NB4 (cell line): ENCODE results near the gene RCN2.

Source experiments
- DNase-seq: peaks from one replicate; pipeline ENCODE4 v3.0.0; 2010; ENCODE audit warnings: low read depth
- H3K4me3 ChIP-seq: one replicate; pipeline ENCODE4 v1.5.1; 2011; ENCODE audit warnings: mild to moderate bottlenecking, low read depth, low read length, moderate library complexity
- MYC ChIP-seq: IDR thresholded peaks from 2 replicates; pipeline ENCODE4 v1.6.1; 2011; ENCODE audit warnings: low read depth, low read length
- POLR2A ChIP-seq: IDR thresholded peaks from 2 replicates; pipeline ENCODE4 v1.6.1; 2011; ENCODE audit warnings: mild to moderate bottlenecking; ENCODE audit not compliant: insufficient read length; ENCODE audit errors: extremely low read depth
- TF ChIP-seq, protein P1 (sequence below): IDR thresholded peaks from 2 replicates; pipeline ENCODE4 v1.6.1; 2011; ENCODE audit warnings: low read depth, low read length
- TF ChIP-seq, protein P2 (sequence below): IDR thresholded peaks from one replicate; pipeline ENCODE4 v1.5.1; 2012; ENCODE audit warnings: low read depth, low read length

The RCN2 gene

DNA sequence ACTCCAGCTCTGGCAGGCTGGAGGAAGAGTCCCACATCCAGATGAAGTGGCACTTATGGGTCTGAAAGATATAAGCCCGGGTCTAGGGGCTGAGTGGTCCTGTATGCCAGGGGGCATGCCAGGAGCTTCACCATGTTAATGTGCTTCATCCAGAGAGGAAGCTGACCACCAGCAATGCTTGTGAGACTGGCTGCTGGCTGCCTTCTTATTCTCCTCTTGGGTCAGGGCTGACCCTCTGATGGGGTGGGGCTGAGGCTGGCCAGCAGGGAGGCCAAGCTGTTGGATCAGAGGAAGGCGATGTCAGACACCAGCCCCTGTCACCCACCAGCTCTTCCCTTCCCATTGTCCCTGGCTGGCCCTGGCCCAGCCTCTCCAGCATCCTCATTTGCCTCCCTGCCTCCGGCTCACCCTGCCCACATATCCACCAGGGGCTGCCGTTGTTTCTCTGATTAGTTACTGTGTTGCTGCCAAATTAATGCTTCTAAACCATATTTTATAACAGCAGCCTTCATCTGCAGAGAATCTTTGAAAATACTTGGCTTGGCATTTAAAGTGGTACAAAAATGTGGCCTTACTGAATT lies 43.0 kb downstream of the RCN2 start:
- H3K4me3 ChIP-seq, result no peak overlapping the region
- DNase-seq, result peak; percentile 51
- TF ChIP-seq, protein P1, sequence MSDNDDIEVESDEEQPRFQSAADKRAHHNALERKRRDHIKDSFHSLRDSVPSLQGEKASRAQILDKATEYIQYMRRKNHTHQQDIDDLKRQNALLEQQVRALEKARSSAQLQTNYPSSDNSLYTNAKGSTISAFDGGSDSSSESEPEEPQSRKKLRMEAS, result no peak
- TF ChIP-seq, protein P2, sequence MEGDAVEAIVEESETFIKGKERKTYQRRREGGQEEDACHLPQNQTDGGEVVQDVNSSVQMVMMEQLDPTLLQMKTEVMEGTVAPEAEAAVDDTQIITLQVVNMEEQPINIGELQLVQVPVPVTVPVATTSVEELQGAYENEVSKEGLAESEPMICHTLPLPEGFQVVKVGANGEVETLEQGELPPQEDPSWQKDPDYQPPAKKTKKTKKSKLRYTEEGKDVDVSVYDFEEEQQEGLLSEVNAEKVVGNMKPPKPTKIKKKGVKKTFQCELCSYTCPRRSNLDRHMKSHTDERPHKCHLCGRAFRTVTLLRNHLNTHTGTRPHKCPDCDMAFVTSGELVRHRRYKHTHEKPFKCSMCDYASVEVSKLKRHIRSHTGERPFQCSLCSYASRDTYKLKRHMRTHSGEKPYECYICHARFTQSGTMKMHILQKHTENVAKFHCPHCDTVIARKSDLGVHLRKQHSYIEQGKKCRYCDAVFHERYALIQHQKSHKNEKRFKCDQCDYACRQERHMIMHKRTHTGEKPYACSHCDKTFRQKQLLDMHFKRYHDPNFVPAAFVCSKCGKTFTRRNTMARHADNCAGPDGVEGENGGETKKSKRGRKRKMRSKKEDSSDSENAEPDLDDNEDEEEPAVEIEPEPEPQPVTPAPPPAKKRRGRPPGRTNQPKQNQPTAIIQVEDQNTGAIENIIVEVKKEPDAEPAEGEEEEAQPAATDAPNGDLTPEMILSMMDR, result peak; percentile 53

DNA sequence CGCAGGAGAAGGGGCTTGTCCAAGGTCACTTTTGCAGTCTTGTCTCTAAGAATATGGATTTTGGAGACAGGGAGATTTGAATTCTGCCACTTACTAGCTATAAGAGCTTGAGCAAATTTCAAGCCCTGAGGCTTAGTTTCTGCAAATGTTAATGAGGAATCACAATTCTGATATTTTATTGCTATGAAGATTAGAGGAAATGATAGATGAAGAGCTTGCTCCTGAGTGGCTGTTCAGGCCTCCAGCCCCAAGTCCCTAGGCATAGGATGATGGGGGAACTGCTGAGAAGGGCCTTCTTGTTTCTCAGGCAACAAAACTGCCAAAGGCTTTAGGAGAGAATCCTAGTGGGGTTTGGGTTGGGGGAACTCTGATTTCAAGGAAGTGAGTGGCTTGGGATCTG lies 44.6 kb downstream of the RCN2 start:
- DNase-seq, result no peak
- no peak overlapping the region for H3K4me3 ChIP-seq
- TF ChIP-seq, protein P2, result no peak
- no peak for TF ChIP-seq MYC
- no peak for TF ChIP-seq POLR2A
- TF ChIP-seq, protein P1, result no peak

DNA sequence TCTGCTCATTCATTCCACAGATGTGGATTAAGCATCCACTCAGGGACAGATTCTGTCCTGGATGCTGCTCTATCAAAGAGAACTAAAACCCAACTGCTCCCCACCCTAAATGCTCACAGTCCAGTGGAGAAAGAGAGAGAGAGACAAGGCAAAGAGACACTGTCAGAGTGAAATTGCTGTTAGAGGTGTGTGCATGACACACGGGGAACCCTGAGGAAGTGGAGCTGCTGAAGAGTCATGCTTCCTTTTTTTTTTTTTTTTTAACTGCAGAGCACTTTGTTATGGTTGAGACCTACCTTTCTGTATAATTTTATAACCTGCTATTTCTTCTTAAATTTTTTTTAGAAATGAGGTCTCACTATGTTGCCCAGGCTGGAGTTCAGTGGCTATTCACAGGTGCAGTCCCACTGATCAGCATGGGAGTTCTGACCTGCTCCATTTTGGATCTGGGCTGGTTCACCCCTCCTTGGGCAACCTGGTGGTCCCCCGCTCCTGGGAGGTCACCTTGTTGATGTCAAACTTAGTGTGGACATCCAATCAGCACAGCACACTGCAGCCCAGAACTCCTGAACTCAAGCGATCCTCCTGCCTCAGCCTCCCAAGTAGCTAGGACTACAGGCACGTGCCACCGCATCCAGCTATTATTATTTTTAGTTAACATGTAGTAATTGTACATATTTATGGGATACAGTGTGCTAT lies 45.2 kb downstream of the RCN2 start:
- TF ChIP-seq POLR2A (no peak), MYC (0 out of 2 replicates have a peak, but pooled peaks have one; percentile 25)
- TF ChIP-seq, protein P2, result no peak
- TF ChIP-seq, protein P1, result peak; percentile 36; the same call in 1 of the 2 replicates
- no peak overlapping the region for H3K4me3 ChIP-seq
- DNase-seq, result peak; percentile 58

DNA sequence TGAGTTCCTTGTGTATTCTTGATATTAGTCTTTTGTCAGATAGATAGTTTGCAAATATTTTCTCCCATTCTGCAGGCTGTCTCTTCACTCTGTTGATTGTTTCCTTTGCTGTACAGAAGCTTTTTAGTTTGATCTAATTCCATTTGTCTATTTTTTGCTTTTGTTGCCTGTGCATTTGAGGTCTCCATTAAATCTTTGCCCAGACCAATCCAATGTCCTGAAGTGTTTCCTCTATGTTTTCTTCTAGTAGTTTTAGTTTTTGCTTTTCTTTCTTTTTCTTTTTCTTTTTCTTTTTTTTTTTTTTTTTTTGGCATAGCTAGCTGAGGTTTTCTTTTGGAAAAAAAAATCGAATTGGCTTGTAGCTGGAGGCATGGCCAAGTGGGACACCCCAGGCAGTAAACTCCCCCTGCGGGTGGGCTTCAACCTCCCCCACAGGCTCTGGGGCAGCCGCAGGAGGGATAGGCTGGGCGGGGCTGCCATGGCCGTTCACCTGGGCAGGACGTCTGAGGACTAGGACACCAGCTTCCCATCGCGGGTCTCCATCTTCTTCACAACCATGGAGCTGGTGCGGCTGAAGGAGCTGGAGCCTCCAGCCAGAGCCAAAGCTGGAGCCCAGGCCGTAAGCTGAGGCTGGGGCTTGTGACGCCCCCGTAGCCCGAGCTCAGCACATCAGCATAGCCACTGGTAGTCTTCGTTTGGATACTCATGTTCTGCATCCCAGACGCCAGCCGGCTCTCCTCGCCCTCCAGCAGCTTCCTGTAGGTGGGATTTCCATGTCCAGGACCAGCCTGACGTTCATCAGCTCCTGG lies 47.2 kb downstream of the RCN2 start:
- no peak overlapping the region for H3K4me3 ChIP-seq
- DNase-seq, result no peak
- TF ChIP-seq, protein P2, result no peak
- TF ChIP-seq, protein P1, result no peak
- TF ChIP-seq MYC, result no peak
- TF ChIP-seq POLR2A, result no peak

DNA sequence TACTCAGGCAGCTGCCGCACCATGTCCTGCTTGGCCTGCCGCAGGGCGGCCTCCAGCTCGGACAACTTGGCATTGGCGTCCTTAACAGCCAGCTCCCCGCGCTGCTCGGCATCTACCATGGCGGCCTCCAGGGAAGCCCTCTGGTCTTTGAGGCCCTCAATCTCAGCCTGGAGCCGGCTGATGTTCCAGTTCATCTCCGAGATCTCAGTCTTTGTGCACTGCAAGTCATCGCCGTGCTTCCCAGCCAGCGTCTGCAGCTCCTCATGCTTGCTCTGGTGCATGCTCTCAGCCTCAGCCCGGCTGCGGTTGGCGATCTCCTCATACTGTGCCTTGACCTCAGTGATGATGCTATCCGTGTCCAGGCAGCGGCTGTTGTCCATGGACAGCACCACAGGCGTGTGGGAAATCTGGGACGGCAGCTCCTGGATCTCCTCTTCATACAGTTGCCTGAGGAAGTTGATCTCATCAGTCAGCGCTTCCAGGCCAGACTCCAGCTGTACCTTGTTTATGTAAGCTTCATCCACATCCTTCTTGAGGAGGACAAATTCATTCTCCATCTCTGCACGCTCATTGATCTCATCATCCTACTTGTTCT lies 47.9 kb downstream of the RCN2 start:
- DNase-seq, result no peak
- no peak for TF ChIP-seq POLR2A
- TF ChIP-seq, protein P2, result no peak
- no peak for TF ChIP-seq MYC
- TF ChIP-seq, protein P1, result no peak

More for the DNA sequence above, 47.9 kb downstream of the RCN2 start:
- H3K4me3 ChIP-seq, result no peak overlapping the region
